ENCODE measurements around the gene HOMER2. TPM values are rescaled to one million over a fixed set of nuclear protein-coding genes. Genes with fewer than 3 reads are reported as not detected.

Gene HOMER2
- total RNA-seq, 1 donor from 2014 or later: 75.3 TPM

- Histone ChIP-seq H3K27me3 (ENCODE audit: control insufficient read depth, insufficient read depth, low read length) (no peaks in the 10 kb centered on the region), H3K4me3 (ENCODE audit: low read depth, low read length) (no peak overlapping the region), H3K36me3 (ENCODE audit: control insufficient read depth, insufficient read depth, low read length) (peaks cover 15% of the 10 kb centered on the region)
- no peak for DNase-seq (ENCODE audit: low read depth)
- no peak for TF ChIP-seq CTCF (IDR thresholded peaks at IDR 0.05; ENCODE audit: insufficient read depth, low read length, severe bottlenecking)
- no peak for FAIRE-seq
Observed at GRCh38 chr15:82854554-82854953, 98.0 kb downstream of the HOMER2 start.

GRCh38 chr15:82852941-82853561 lies 99.5 kb downstream of the HOMER2 start:
- TF ChIP-seq CTCF (IDR thresholded peaks at IDR 0.05; ENCODE audit: insufficient read depth, low read length, severe bottlenecking): no peak
- no peak overlapping the region for H3K4me3 ChIP-seq (ENCODE audit: low read depth, low read length)
- peaks cover 12% of the 10 kb centered on the region for H3K36me3 ChIP-seq (ENCODE audit: control insufficient read depth, insufficient read depth, low read length)
- DNase-seq (ENCODE audit: low read depth): no peak
- H3K27me3 ChIP-seq (ENCODE audit: control insufficient read depth, insufficient read depth, low read length): no peaks in the 10 kb centered on the region
- FAIRE-seq: no peak

DNA sequence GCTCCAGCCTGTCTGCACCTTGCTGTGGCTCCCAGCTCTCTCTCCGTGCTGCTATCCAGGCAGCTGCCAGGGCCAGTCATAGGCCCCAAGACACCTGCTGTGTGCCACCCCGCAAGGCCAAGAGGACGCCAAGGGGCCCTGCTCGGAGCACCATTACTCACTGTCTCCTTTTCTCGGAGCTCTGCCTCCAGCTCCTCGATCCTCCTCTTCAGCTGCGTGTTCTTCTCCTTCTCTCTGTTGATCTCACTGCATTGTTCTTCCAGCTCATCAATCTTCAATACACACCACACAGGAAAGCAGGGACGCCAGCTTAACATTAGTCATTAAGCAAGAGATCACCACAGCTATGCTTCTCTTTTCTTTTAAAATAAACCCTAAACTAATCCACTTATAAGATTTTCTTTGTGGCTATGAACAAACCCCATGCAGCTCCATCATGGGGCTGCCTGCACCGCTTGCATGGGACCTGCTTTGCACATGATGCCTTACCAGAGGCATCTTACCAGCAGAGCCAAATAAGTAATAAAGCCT lies 100.5 kb downstream of the HOMER2 start:
- FAIRE-seq (no peak), DNase-seq (ENCODE audit: low read depth) (no peak)
- Histone ChIP-seq H3K4me3 (ENCODE audit: low read depth, low read length) (no peak overlapping the region), H3K27me3 (ENCODE audit: control insufficient read depth, insufficient read depth, low read length) (no peaks in the 10 kb centered on the region), H3K36me3 (ENCODE audit: control insufficient read depth, insufficient read depth, low read length) (peaks cover 14% of the 10 kb centered on the region)
- TF ChIP-seq CTCF (IDR thresholded peaks at IDR 0.05; ENCODE audit: insufficient read depth, low read length, severe bottlenecking): no peak

GRCh38 chr15:82851306-82851850 lies 101.1 kb downstream of the HOMER2 start:
- DNase-seq (ENCODE audit: low read depth) (no peak), FAIRE-seq (no peak)
- TF ChIP-seq CTCF (IDR thresholded peaks at IDR 0.05; ENCODE audit: insufficient read depth, low read length, severe bottlenecking): no peak
- peaks cover 14% of the 10 kb centered on the region for H3K36me3 ChIP-seq (ENCODE audit: control insufficient read depth, insufficient read depth, low read length)
- no peaks in the 10 kb centered on the region for H3K27me3 ChIP-seq (ENCODE audit: control insufficient read depth, insufficient read depth, low read length)
- H3K4me3 ChIP-seq (ENCODE audit: low read depth, low read length): no peak overlapping the region

DNA sequence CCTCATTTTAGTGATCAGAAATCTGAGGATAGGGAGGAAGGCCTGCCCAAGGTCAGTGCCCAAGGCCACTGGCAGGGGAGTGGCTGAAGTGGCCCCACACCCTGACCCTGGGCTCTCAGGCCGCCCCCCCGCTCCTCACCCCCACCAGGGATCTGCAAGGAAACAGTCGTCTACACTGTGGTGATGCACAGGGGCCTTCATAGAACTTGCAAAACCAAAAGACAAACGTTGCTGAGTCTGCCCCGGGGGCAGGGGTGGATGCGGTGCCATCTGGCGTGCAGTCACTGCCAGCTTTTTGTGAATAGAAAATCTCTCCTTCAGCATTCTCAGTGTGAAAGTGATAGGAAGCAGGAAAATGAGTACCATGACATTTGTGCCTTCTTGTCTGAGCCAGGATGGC lies 101.8 kb downstream of the HOMER2 start:
- no peaks in the 10 kb centered on the region for H3K27me3 ChIP-seq (ENCODE audit: control insufficient read depth, insufficient read depth, low read length)
- no peak for TF ChIP-seq CTCF (IDR thresholded peaks at IDR 0.05; ENCODE audit: insufficient read depth, low read length, severe bottlenecking)
- FAIRE-seq (no peak), DNase-seq (ENCODE audit: low read depth) (no peak)
- peaks cover 14% of the 10 kb centered on the region for H3K36me3 ChIP-seq (ENCODE audit: control insufficient read depth, insufficient read depth, low read length)
- no peak overlapping the region for H3K4me3 ChIP-seq (ENCODE audit: low read depth, low read length)
